Measurements from ENCODE around the gene RSU1. TPM values are rescaled to one million over a fixed set of nuclear protein-coding genes. Genes with fewer than 3 reads are reported as not detected.

RSU1 gene
- polyA plus RNA-seq, 1 donor (not counting 4 experiments of a cell fraction or from before 2014, with no cell fraction given), result 125 TPM

- no peak for FAIRE-seq
Observed at GRCh38 chr10:16689696-16690095, 127.5 kb downstream of the RSU1 start.

GRCh38 chr10:16689227-16689626 lies 128.0 kb downstream of the RSU1 start:
- no peak for TF ChIP-seq CTCF (optimal IDR thresholded peaks at IDR 0.05 in 1 of 3, IDR thresholded peaks at IDR 0.05 in 1 of 3, conservative IDR thresholded peaks at IDR 0.05 in 1 of 3; ENCODE audit: extremely low read depth in 1 of 3, insufficient read depth in 2 of 3, low read length in 3 of 3)
- no peak for TF ChIP-seq EZH2 (IDR thresholded peaks at IDR 0.05; ENCODE audit: low read length)
- dilution Hi-C loops (cut with MboI; ENCODE audit: extremely low pct_ligation_motif_present, low sequenced_read_pairs), result no loop called here
- no peaks in the 10 kb centered on the region for H3K4me1 ChIP-seq (ENCODE audit: control insufficient read depth, extremely low read depth, insufficient read depth, low read length)
- H3K9me1 ChIP-seq (ENCODE audit: control insufficient read depth, extremely low read depth, insufficient read depth, low read length), result no peaks in the 10 kb centered on the region
- no peaks in the 10 kb centered on the region for H3K27me3 ChIP-seq (ENCODE audit: control insufficient read depth, extremely low read depth, insufficient read depth, low read length)
- no peak overlapping the region for H3K4me2 ChIP-seq (ENCODE audit: control insufficient read depth, extremely low read depth, insufficient read depth, low read depth, low read length)
- H3K36me3 ChIP-seq (ENCODE audit: control insufficient read depth in 2 of 2, extremely low read depth in 1 of 2, insufficient read depth in 2 of 2, low read length in 2 of 2), result peaks cover 0 to 1% of the 10 kb centered on the region in 2 experiments
- DNase-seq (ENCODE audit: low read depth, low spot score) (no peak), FAIRE-seq (no peak)
- no peak overlapping the region for H3K9ac ChIP-seq (ENCODE audit: control insufficient read depth, extremely low read depth, insufficient read depth, low read length)
- H2AFZ ChIP-seq (ENCODE audit: control insufficient read depth, low read length), result no peak overlapping the region
- no peaks in the 10 kb centered on the region for H3K79me2 ChIP-seq (ENCODE audit: control insufficient read depth, insufficient read depth, low read length)
- H3K9me3 ChIP-seq (ENCODE audit: control insufficient read depth, low read depth, low read length), result no peaks in the 10 kb centered on the region
- no peaks in the 10 kb centered on the region for H4K20me1 ChIP-seq (ENCODE audit: control insufficient read depth, extremely low read depth, insufficient read depth, low read length)
- no peak overlapping the region for H3K4me3 ChIP-seq (ENCODE audit: control insufficient read depth in 2 of 3, extremely low read depth in 1 of 3, insufficient read depth in 2 of 3, low read depth in 1 of 3, low read length in 3 of 3)
- H3K27ac ChIP-seq (ENCODE audit: control insufficient read depth, insufficient read depth, low read length), result no peak overlapping the region

More at GRCh38 chr10:16689696-16690095, 127.5 kb downstream of the RSU1 start:
- no peak for DNase-seq (ENCODE audit: low read depth, low spot score)
- dilution Hi-C loops (cut with MboI; ENCODE audit: extremely low pct_ligation_motif_present, low sequenced_read_pairs), result no loop called here
- H3K36me3 ChIP-seq (ENCODE audit: control insufficient read depth in 2 of 2, extremely low read depth in 1 of 2, insufficient read depth in 2 of 2, low read length in 2 of 2), result peaks cover 0 to 1% of the 10 kb centered on the region in 2 experiments
- no peaks in the 10 kb centered on the region for H3K9me1 ChIP-seq (ENCODE audit: control insufficient read depth, extremely low read depth, insufficient read depth, low read length)
- no peak overlapping the region for H3K9ac ChIP-seq (ENCODE audit: control insufficient read depth, extremely low read depth, insufficient read depth, low read length)
- H3K4me3 ChIP-seq (ENCODE audit: control insufficient read depth in 2 of 3, extremely low read depth in 1 of 3, insufficient read depth in 2 of 3, low read depth in 1 of 3, low read length in 3 of 3), result no peak overlapping the region
- H3K9me3 ChIP-seq (ENCODE audit: control insufficient read depth, low read depth, low read length), result no peaks in the 10 kb centered on the region
- no peaks in the 10 kb centered on the region for H3K79me2 ChIP-seq (ENCODE audit: control insufficient read depth, insufficient read depth, low read length)
- H4K20me1 ChIP-seq (ENCODE audit: control insufficient read depth, extremely low read depth, insufficient read depth, low read length), result no peaks in the 10 kb centered on the region
- H2AFZ ChIP-seq (ENCODE audit: control insufficient read depth, low read length), result no peak overlapping the region
- TF ChIP-seq EZH2 (IDR thresholded peaks at IDR 0.05; ENCODE audit: low read length) (no peak), CTCF (optimal IDR thresholded peaks at IDR 0.05 in 1 of 3, IDR thresholded peaks at IDR 0.05 in 1 of 3, conservative IDR thresholded peaks at IDR 0.05 in 1 of 3; ENCODE audit: extremely low read depth in 1 of 3, insufficient read depth in 2 of 3, low read length in 3 of 3) (no peak)
- no peaks in the 10 kb centered on the region for H3K27me3 ChIP-seq (ENCODE audit: control insufficient read depth, extremely low read depth, insufficient read depth, low read length)
- H3K4me1 ChIP-seq (ENCODE audit: control insufficient read depth, extremely low read depth, insufficient read depth, low read length), result no peaks in the 10 kb centered on the region
- H3K27ac ChIP-seq (ENCODE audit: control insufficient read depth, insufficient read depth, low read length), result no peak overlapping the region
- H3K4me2 ChIP-seq (ENCODE audit: control insufficient read depth, extremely low read depth, insufficient read depth, low read depth, low read length), result no peak overlapping the region
